Measurements from ENCODE around the gene SYT5.

DNA sequence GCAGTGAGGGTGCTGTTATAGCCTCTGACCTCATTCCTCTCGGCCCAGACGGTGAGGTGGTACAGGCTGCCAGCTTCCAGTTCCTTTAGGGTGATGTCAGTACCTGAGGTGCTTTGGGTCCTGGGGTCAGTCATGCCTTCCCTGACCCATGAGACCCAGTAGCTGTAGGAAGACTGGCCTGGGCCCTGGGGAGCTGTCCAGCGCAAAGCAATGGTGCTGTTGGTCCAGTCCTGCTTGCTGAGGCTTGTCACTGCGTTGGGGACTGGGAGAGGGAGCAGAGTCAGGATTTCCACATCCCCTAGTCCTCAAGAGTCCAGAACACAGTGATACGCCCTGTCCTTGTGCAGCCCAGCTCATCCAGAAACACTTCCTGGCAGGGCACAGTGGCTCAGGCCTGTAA, 18.6 kb upstream of the SYT5 start:
- no peak for TF ChIP-seq EZH2 (IDR thresholded peaks at IDR 0.05; ENCODE audit: insufficient read depth, poor library complexity, severe bottlenecking)
- TF ChIP-seq EZH2phosphoT487 (IDR thresholded peaks at IDR 0.05; ENCODE audit: insufficient read depth, low read depth), result no peak

Measured in GM23248 (cell line).